Fibroblast of the aortic adventitia (primary cell): ENCODE data around the gene FBXL20. TPM values are rescaled to one million over a fixed set of nuclear protein-coding genes. Genes with fewer than 3 reads are reported as not detected.

Source experiments
- DNase-seq: peaks from one replicate; pipeline ENCODE4 v3.0.0-alpha.2; 2010; ENCODE audit warnings: low read depth
- H3K4me3 ChIP-seq: 2 replicates; pipeline ENCODE4 v1.5.1; 2011; ENCODE audit warnings: low read depth, mild to moderate bottlenecking, control low read depth, low read length, moderate library complexity
- total RNA-seq: library from RNA; depleted of rRNA; stranded (reverse); fragments of >200 nt; gene quantifications from 2 replicates; pipeline ENCODE4 v1.2.3, GENCODE V29; 2012; ENCODE audit warnings: low replicate concordance
- TF ChIP-seq, protein P1 (sequence below): IDR thresholded peaks from 2 replicates; pipeline ENCODE4 v1.5.1; 2011; ENCODE audit warnings: mild to moderate bottlenecking, low read length, control low read depth, inconsistent platforms; ENCODE audit not compliant: insufficient read depth

FBXL20 gene
- total RNA-seq, 1 donor: 19.4 TPM

DNA sequence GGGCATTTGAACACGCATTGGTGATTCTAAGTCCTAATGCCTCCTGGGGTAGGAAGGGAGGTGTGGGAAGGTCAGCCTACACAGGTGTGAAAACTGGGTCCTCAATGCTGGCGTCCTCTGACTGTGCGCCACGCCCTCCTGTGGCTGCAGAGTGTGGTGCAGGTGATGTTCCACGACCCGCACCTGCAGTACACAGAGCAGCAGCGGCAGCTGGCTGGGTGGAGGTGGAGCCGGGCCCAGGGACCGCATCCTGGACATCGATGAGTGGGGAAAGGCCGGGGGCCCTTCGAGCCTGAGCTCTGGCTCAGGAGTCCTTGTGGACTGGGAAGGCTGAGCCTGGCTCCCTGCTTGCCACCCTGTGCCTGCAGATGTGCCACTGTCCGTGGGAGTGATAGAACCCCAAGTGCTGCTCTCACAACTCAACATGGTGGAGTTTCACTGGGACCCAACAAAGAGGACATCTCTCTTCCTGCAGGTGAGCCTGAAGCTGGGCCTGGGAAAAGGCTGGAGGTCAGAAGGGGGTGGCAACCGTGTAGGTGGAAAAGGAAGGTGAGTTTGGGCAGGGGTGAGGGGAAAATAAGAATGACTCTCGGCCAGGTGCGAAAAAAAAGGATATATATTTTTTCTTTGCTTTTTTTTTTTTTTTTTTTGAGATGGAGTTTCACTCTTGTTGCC is 161.6 kb downstream of the FBXL20 start:
- H3K4me3 ChIP-seq: no peak overlapping the region
- DNase-seq: no peak
- TF ChIP-seq, protein P1, sequence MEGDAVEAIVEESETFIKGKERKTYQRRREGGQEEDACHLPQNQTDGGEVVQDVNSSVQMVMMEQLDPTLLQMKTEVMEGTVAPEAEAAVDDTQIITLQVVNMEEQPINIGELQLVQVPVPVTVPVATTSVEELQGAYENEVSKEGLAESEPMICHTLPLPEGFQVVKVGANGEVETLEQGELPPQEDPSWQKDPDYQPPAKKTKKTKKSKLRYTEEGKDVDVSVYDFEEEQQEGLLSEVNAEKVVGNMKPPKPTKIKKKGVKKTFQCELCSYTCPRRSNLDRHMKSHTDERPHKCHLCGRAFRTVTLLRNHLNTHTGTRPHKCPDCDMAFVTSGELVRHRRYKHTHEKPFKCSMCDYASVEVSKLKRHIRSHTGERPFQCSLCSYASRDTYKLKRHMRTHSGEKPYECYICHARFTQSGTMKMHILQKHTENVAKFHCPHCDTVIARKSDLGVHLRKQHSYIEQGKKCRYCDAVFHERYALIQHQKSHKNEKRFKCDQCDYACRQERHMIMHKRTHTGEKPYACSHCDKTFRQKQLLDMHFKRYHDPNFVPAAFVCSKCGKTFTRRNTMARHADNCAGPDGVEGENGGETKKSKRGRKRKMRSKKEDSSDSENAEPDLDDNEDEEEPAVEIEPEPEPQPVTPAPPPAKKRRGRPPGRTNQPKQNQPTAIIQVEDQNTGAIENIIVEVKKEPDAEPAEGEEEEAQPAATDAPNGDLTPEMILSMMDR: peak; percentile 57

DNA sequence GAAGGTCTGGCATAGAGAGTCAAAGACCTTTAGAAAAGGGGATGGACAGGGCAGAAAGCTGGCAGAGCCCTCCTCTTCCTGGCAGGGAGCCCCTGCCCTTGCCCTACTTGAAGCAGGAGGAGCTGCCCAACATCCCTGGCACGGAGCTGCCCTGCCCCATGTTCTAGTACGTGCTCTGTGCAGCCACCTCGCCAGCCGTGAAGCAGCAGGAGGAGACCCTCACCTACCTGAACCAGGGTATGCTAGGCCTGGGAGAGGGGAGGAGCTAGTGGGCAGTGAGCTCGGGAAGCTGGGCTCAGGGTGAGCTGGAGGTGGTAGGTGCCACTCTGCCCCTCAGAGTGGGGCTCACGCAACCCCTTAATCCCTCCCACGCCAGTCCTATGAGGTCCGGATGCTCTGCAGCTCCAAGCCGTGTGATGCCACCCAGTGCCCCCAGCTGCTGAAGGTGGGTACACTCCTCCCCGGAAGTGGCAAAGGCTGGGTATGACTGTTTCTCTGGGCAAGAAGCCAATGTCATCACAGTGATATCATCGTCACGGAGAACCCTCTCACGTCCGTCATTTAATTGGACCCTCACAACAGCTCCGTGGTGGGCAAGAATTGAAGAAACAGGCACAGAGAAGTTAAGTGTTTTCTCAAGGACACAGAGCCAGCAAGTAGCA is 163.0 kb downstream of the FBXL20 start:
- TF ChIP-seq, protein P1: no peak
- no peak overlapping the region for H3K4me3 ChIP-seq
- DNase-seq: no peak

DNA sequence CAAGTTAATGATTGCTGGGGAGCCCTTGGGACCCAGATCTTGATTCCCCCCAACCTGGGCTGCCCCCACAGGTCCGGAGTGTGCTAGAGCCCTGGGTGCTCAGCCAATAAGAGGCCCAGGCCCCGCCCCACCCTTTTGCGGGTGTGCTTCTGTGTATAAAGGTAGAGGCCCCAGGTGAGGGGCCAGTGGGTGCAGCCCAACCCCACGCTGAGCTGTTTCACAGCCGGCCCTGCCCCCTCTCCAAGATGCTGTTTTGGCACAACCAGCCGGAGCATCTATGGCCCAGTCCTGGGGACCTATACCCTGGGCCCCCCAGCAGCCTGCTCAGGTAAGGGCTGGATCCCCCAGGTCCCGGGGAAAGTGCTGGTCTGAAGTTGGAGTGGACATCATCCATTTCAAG is 163.8 kb downstream of the FBXL20 start:
- DNase-seq: no peak
- TF ChIP-seq, protein P1: no peak
- no peak overlapping the region for H3K4me3 ChIP-seq

DNA sequence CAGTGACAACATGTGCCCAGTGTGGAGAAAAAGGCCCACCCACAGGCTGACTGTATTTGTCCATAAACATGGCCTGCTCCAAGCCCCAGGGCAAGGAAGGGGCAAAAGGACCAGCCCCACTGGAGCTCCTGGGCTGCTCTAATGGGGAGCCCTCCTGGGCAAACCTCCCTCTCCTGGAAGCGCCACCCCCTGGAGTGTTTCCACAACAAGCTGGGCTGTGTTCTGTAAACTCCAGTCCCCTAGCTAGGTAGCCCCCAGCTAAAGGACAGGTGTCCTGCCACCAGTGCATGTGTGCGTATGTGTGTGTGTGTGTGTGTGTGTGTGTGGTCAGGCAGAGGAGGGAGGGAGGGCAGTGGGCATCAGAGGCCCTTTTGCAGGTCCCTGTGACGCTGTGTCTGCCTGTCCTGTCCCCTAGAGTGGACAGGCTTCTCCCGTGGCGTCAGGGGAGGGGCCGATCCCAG is 164.4 kb downstream of the FBXL20 start:
- TF ChIP-seq, protein P1: no peak
- no peak for DNase-seq
- no peak overlapping the region for H3K4me3 ChIP-seq

DNA sequence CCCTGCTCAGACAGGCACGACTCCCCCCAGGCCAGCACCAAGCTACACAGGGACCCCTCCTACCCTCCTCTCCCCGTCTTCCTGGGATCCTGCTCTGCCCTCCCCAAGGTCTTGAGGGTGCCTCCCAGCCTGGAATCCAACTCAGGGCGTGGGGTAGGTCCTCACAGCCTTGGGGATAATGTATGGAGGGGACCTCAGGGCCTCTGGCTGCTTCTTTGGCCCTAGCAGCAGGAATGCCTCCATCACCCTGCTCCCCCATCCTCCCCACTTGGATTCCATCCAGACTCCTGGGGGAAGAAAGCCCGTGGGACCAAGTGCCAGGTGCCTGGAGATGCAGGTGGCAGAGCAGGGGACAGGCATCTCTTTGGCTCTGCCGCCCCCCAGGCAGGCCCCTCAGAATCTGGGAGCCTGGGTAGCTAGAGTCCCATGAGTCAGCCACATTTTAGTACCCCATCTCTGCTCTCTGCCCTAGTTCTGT is 164.9 kb downstream of the FBXL20 start:
- TF ChIP-seq, protein P1: no peak
- no peak for DNase-seq
- no peak overlapping the region for H3K4me3 ChIP-seq

DNA sequence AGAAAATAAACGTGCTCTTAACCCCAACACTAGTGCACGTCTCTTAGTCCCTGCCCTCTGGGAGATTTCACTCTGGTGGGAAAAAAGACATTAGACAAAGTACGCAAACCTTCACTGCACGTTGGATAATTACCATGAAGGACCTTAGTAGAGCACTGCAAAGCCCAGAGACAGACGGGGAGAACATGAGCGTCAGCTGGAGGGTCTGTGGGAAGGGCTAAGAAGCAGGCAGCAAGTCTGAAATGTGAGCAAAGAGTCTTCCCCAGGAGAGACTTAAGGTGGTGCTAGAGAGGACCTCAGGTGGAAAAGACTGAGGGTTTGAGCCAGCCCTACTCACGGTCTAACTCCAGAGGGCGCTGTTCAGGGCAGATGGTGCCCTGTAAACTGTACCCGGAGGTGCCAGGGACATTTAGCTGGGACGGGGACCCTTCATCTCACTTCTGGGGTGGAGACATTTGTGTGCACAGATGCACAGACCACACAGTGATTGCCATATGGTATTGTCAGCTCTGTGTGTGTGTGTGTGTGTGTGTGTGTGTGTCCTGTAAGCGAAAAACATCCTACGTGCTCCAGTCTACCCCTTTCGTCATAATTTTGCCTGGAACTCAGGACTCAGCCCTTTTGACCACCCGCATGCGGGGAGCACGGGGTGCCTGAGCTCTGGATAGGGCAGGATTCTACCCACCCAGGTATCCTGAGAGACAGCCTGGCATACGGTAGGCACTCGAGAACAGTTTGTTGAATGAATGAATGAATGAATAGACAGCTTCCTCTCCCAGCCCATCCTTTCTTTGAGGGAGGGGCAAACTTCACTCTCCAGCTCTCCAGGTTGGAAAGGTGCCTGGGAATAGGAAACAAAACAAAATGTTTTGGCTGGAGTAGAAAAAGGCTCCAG is 165.6 kb downstream of the FBXL20 start:
- TF ChIP-seq, protein P1: peak; percentile 63
- no peak overlapping the region for H3K4me3 ChIP-seq
- DNase-seq: peak; percentile 45
